Peyer's patch (tissue), 4 donors: Measurements from ENCODE around the gene BAD.

ENCODE experiments used
- CTCF ChIP-seq, 6 experiments: fragments of 450-650 bp in 4 of 6; fragments of 200-600 bp in 2 of 6; sonication (generic) in 1 of 6; IDR thresholded peaks; one replicate each; pipeline ENCODE4 v1.5.1; 2017 to 2019; ENCODE audit warnings: antibody characterized with exemption in 6 of 6, mild to moderate bottlenecking in 3 of 6, moderate library complexity in 1 of 6
- POLR2A ChIP-seq, 2 donors: fragments of 450-650 bp; IDR thresholded peaks; one replicate each; pipeline ENCODE4 v1.5.1; 2017; ENCODE audit warnings: antibody characterized with exemption in 2 of 2, mild to moderate bottlenecking in 2 of 2, moderate library complexity in 2 of 2

GRCh38 chr11:64248578-64248977 lies 35.9 kb downstream of the BAD start:
- TF ChIP-seq CTCF (IDR thresholded peaks at IDR 0.05): no peak
- TF ChIP-seq POLR2A (IDR thresholded peaks at IDR 0.05): no peak
